Fibroblast of mammary gland (primary cell): ENCODE measurements around the gene DCAF4.
"Not testable (repeated sequence)": the region's sequence is repeated elsewhere in the genome, so short reads cannot be mapped to it uniquely, and the experiment has no call there.

Experiments used
- DNase-seq: peaks from one replicate; pipeline ENCODE4 v3.0.0-alpha.2; 2010; ENCODE audit warnings: low read depth
- H3K4me3 ChIP-seq: 2 replicates; pipeline ENCODE4 v1.5.1; 2011; ENCODE audit warnings: low read depth, mild to moderate bottlenecking, low read length, moderate library complexity; ENCODE audit not compliant: control insufficient read depth
- TF ChIP-seq, protein P1 (sequence below): conservative IDR thresholded peaks from 2 replicates; pipeline ENCODE4 v1.5.1; 2011; ENCODE audit warnings: low read depth, low read length, inconsistent platforms; ENCODE audit not compliant: control insufficient read depth, insufficient read depth

DCAF4 gene

GRCh38 chr14:72990171-72990570 is 63.9 kb downstream of the DCAF4 start:
- TF ChIP-seq, protein P1, sequence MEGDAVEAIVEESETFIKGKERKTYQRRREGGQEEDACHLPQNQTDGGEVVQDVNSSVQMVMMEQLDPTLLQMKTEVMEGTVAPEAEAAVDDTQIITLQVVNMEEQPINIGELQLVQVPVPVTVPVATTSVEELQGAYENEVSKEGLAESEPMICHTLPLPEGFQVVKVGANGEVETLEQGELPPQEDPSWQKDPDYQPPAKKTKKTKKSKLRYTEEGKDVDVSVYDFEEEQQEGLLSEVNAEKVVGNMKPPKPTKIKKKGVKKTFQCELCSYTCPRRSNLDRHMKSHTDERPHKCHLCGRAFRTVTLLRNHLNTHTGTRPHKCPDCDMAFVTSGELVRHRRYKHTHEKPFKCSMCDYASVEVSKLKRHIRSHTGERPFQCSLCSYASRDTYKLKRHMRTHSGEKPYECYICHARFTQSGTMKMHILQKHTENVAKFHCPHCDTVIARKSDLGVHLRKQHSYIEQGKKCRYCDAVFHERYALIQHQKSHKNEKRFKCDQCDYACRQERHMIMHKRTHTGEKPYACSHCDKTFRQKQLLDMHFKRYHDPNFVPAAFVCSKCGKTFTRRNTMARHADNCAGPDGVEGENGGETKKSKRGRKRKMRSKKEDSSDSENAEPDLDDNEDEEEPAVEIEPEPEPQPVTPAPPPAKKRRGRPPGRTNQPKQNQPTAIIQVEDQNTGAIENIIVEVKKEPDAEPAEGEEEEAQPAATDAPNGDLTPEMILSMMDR: no peak
- DNase-seq: no peak
- no peak overlapping the region for H3K4me3 ChIP-seq

- DNase-seq: no peak
- H3K4me3 ChIP-seq: no peak overlapping the region
- TF ChIP-seq, protein P1: no peak
These were observed 70.7 kb downstream of the DCAF4 start for GRCh38 chr14:72996916-72997315.

DNA sequence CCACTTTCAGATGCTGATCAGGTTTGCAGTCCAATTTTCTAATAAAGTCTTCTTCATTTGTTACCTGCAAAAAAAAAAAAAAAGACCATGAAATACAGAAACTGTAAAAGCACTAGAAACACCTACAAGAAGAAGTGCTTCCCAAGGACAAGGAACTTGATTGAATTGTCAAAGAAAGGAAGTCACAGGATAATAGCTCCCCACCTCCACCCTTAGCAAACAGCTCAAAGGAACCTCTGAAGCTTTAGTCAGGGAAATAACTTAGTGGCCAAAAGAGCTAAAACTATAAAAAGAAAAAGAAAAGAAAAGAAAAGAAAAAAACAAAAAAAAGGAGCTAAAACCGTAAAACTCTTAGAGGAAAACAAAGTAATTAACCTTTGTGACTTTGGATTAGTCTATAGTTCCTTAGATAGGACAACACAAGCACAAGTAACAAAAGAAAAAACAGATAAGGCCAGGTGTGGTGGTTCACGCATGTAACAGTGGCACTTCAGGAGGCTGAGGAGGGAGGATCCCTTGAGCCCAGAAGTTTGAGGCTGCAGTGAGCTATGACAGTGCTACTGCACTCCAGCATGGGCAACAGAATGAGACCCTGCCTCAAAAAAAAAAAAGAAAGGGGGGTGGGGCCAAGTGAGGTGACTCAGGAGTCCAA is 72.1 kb downstream of the DCAF4 start:
- H3K4me3 ChIP-seq: no peak overlapping the region
- TF ChIP-seq, protein P1: no peak
- no peak for DNase-seq

DNA sequence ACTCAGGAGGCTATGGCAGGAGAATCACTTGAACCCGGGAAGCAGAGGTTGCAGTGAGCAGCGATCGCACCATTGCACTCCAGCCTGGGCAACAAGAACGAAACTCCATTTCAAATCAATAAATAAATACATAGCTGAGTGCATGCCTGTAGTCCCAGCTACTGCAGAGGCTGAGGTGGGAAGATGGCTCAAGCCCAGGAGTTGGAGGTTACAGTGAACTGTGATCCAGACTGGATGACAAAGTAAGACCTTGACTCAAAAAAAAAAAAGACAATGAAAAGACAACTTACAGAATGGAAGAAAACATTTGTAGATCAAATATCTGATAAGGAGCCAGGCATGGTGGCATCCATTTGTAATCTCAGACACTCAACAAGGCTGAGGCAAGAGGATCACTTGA is 73.1 kb downstream of the DCAF4 start:
- no peak for DNase-seq
- no peak overlapping the region for H3K4me3 ChIP-seq
- TF ChIP-seq, protein P1: no peak

- TF ChIP-seq, protein P1: no peak
- DNase-seq: no peak
- H3K4me3 ChIP-seq: no peak overlapping the region
These were observed 73.8 kb downstream of the DCAF4 start for GRCh38 chr14:73000073-73000472.

DNA sequence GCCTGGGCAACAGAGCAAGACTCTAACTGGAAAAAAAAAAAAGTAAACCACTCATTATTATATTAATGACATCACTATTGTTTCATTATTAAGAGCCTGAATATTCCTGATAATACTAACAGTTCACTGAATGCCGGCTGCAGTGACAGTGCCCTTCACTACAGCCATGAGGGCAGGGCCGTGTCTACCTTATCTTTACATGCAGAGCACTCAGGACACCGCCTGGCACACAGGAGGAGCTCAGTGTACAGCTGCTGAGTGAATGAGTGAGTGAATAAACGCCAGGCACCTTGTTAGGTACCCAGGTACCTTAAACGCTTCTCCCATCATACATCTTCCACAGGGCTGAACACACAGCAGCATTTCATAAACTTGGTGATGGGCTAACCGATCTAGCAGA is 77.4 kb downstream of the DCAF4 start:
- DNase-seq: no peak
- no peak overlapping the region for H3K4me3 ChIP-seq
- TF ChIP-seq, protein P1: no peak

- not testable (repeated sequence) for H3K4me3 ChIP-seq, DNase-seq
These were observed 78.4 kb downstream of the DCAF4 start for GRCh38 chr14:73004641-73005040.
